GM21423 (cell line): Measurements from ENCODE around the gene RNF32.

Source experiments
- ATAC-seq: cut with Tn5 transposase; IDR thresholded peaks from one replicate; pipeline ENCODE4 v1.9.1; 2021; ENCODE audit warnings: mild to moderate bottlenecking, moderate library complexity; ENCODE audit not compliant: unreplicated experiment

Gene RNF32

DNA sequence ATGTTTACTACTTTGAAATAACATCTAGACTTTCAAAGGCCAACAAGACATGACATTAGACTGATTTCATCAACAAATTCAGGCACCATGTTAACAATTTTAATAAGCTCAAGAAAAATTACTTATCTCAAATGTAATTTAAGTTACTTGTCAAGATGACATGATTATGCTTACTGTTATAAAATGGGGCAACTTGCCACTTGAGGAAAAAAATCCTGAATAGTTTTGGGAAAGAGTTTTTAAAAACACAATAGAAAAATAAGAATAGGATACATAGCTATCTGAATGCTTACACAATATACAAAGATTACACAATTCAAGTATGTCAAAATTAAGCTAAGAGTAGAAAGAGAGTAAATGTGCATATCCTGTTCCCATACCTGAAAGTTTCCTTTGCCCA, 85.4 kb downstream of the RNF32 start:
- ATAC-seq: no peak
